Measurements from ENCODE around the gene SLAMF6.

SLAMF6 gene

GRCh38 chr1:160459056-160459455, 64.0 kb downstream of the SLAMF6 start:
- Histone ChIP-seq H3F3A (ENCODE audit: insufficient read depth) (no peaks in the 10 kb centered on the region), H3K4me3 (ENCODE audit: insufficient read depth, low read length, poor library complexity, severe bottlenecking) (no peak overlapping the region), H3K9me3 (ENCODE audit: insufficient read depth, low read length) (no peaks in the 10 kb centered on the region), H2AFZ (ENCODE audit: low read depth, low read length, severe bottlenecking) (no peak overlapping the region), H3K36me3 (ENCODE audit: low read length) (no peaks in the 10 kb centered on the region), H3K9me2 (replicated peaks; ENCODE audit: insufficient read depth, low read length) (no peaks in the 10 kb centered on the region), H4K20me1 (ENCODE audit: low read depth, low read length) (no peaks in the 10 kb centered on the region), H3K27me3 (ENCODE audit: low read length) (no peaks in the 10 kb centered on the region), H3K9ac (ENCODE audit: low read length) (no peak overlapping the region), H3K79me2 (ENCODE audit: insufficient read depth, low read length) (no peaks in the 10 kb centered on the region), H3K4me2 (ENCODE audit: low read depth, low read length, poor library complexity, severe bottlenecking) (no peak overlapping the region), H3K27ac (ENCODE audit: low read depth, low read length) (no peak overlapping the region)
- TF ChIP-seq CTCF (IDR thresholded peaks at IDR 0.05; ENCODE audit: insufficient read depth, low read length, poor library complexity, severe bottlenecking) (no peak), EZH2phosphoT487 (conservative IDR thresholded peaks at IDR 0.05; ENCODE audit: low read length) (no peak)

GRCh38 chr1:160455153-160455517, 67.9 kb downstream of the SLAMF6 start:
- Histone ChIP-seq H3K9me2 (replicated peaks; ENCODE audit: insufficient read depth, low read length) (no peaks in the 10 kb centered on the region), H3K27ac (ENCODE audit: low read depth, low read length) (no peak overlapping the region), H4K20me1 (ENCODE audit: low read depth, low read length) (no peaks in the 10 kb centered on the region), H3K27me3 (ENCODE audit: low read length) (no peaks in the 10 kb centered on the region), H3K4me2 (ENCODE audit: low read depth, low read length, poor library complexity, severe bottlenecking) (no peak overlapping the region), H3K9ac (ENCODE audit: low read length) (no peak overlapping the region), H2AFZ (ENCODE audit: low read depth, low read length, severe bottlenecking) (no peak overlapping the region), H3K79me2 (ENCODE audit: insufficient read depth, low read length) (no peaks in the 10 kb centered on the region), H3K4me3 (ENCODE audit: insufficient read depth, low read length, poor library complexity, severe bottlenecking) (no peak overlapping the region), H3K9me3 (ENCODE audit: insufficient read depth, low read length) (no peaks in the 10 kb centered on the region), H3F3A (ENCODE audit: insufficient read depth) (no peaks in the 10 kb centered on the region), H3K36me3 (ENCODE audit: low read length) (no peaks in the 10 kb centered on the region)
- TF ChIP-seq CTCF (IDR thresholded peaks at IDR 0.05; ENCODE audit: insufficient read depth, low read length, poor library complexity, severe bottlenecking) = no peak
- no peak for TF ChIP-seq EZH2phosphoT487 (conservative IDR thresholded peaks at IDR 0.05; ENCODE audit: low read length)

- Histone ChIP-seq H3K27ac (ENCODE audit: low read depth, low read length) (no peak overlapping the region), H3K9ac (ENCODE audit: low read length) (no peak overlapping the region), H3K36me3 (ENCODE audit: low read length) (no peaks in the 10 kb centered on the region), H3K4me3 (ENCODE audit: insufficient read depth, low read length, poor library complexity, severe bottlenecking) (no peak overlapping the region), H3K27me3 (ENCODE audit: low read length) (no peaks in the 10 kb centered on the region), H3K9me3 (ENCODE audit: insufficient read depth, low read length) (no peaks in the 10 kb centered on the region), H3K9me2 (replicated peaks; ENCODE audit: insufficient read depth, low read length) (no peaks in the 10 kb centered on the region), H3F3A (ENCODE audit: insufficient read depth) (no peaks in the 10 kb centered on the region), H4K20me1 (ENCODE audit: low read depth, low read length) (no peaks in the 10 kb centered on the region), H3K4me2 (ENCODE audit: low read depth, low read length, poor library complexity, severe bottlenecking) (no peak overlapping the region), H3K79me2 (ENCODE audit: insufficient read depth, low read length) (no peaks in the 10 kb centered on the region), H2AFZ (ENCODE audit: low read depth, low read length, severe bottlenecking) (no peak overlapping the region)
- no peak for TF ChIP-seq EZH2phosphoT487 (conservative IDR thresholded peaks at IDR 0.05; ENCODE audit: low read length)
These were observed 68.5 kb downstream of the SLAMF6 start for GRCh38 chr1:160454371-160455152.

GRCh38 chr1:160453443-160453842, 69.6 kb downstream of the SLAMF6 start:
- Histone ChIP-seq H3K36me3 (ENCODE audit: low read length) (no peaks in the 10 kb centered on the region), H3K9me2 (replicated peaks; ENCODE audit: insufficient read depth, low read length) (no peaks in the 10 kb centered on the region), H3K27me3 (ENCODE audit: low read length) (no peaks in the 10 kb centered on the region), H3F3A (ENCODE audit: insufficient read depth) (no peaks in the 10 kb centered on the region), H3K9me3 (ENCODE audit: insufficient read depth, low read length) (no peaks in the 10 kb centered on the region), H4K20me1 (ENCODE audit: low read depth, low read length) (no peaks in the 10 kb centered on the region), H3K4me2 (ENCODE audit: low read depth, low read length, poor library complexity, severe bottlenecking) (no peak overlapping the region), H2AFZ (ENCODE audit: low read depth, low read length, severe bottlenecking) (no peak overlapping the region), H3K9ac (ENCODE audit: low read length) (no peak overlapping the region), H3K27ac (ENCODE audit: low read depth, low read length) (no peak overlapping the region), H3K79me2 (ENCODE audit: insufficient read depth, low read length) (no peaks in the 10 kb centered on the region), H3K4me3 (ENCODE audit: insufficient read depth, low read length, poor library complexity, severe bottlenecking) (no peak overlapping the region)
- TF ChIP-seq EZH2phosphoT487 (conservative IDR thresholded peaks at IDR 0.05; ENCODE audit: low read length) (no peak), CTCF (IDR thresholded peaks at IDR 0.05; ENCODE audit: insufficient read depth, low read length, poor library complexity, severe bottlenecking) (no peak)
